ENCODE measurements around the gene OR2K2. TPM values are rescaled to one million over a fixed set of nuclear protein-coding genes. Genes with fewer than 3 reads are reported as not detected.
A peak's percentile ranks its signal among the peaks of the same experiment; 100 is the strongest.

OR2K2 gene, protein sequence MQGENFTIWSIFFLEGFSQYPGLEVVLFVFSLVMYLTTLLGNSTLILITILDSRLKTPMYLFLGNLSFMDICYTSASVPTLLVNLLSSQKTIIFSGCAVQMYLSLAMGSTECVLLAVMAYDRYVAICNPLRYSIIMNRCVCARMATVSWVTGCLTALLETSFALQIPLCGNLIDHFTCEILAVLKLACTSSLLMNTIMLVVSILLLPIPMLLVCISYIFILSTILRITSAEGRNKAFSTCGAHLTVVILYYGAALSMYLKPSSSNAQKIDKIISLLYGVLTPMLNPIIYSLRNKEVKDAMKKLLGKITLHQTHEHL
- 0.25 TPM for polyA plus RNA-seq (2012; ENCODE audit: missing spikeins)

- no peak for FAIRE-seq
- TF ChIP-seq POLR2A (IDR thresholded peaks at IDR 0.05; ENCODE audit: low read depth, low read length) (no peak), TAF1 (IDR thresholded peaks at IDR 0.05; ENCODE audit: borderline replicate concordance, low read depth, low read length) (no peak), POLR2AphosphoS5 (IDR thresholded peaks at IDR 0.05; ENCODE audit: low read depth, low read length) (no peak)
- DNase-seq (ENCODE audit: insufficient read length) = no peak
Measured at GRCh38 chr9:111330124-111330523, at the start of gene OR2K2. OR2K2 (minus strand) TSS chr9:111330224; CDS start chr9:111328433, 1,791 bp downstream.

DNA sequence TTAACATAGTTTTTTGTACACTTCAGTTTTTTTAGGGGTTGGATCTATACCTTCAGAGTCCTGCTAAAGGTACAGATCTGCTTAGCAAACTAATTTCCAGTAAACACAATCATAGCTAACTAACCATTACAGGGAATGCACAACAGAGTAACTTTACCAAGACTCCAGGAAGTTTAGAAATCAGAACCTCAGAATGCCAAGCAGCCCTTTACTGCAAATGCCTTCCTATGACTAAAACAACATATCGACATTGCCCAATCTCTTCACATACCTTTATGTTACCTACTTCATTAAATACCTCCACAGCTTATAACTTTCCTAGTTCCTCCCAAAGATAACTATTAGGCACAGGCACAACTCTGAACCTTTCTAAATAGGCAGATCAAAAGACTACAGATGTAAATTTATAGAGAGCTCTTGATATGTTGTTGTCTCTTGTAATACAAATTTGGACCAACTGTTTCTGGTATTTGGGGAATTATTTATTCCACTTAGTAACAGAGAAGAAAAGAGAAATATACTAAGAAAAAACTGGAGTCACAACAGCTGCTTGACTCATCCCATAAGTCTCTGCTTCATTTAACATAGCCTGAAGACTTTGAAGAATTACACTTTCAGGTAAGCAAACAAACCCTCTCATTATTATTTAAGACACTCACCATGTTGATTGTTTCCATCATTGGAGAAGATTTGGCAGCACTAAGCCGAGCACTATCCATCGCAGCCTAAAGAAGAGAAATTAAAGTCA lies 46.0 kb upstream of the OR2K2 start:
- no peak for FAIRE-seq
- no peak for DNase-seq (ENCODE audit: insufficient read length)
- TF ChIP-seq TAF1 (IDR thresholded peaks at IDR 0.05; ENCODE audit: borderline replicate concordance, low read depth, low read length) = no peak
- no peak for TF ChIP-seq POLR2A (IDR thresholded peaks at IDR 0.05; ENCODE audit: low read depth, low read length)
- TF ChIP-seq POLR2AphosphoS5 (IDR thresholded peaks at IDR 0.05; ENCODE audit: low read depth, low read length) = no peak

GRCh38 chr9:111375062-111375461 lies 45.0 kb upstream of the OR2K2 start:
- FAIRE-seq = no peak
- DNase-seq (ENCODE audit: insufficient read length) = no peak
- TF ChIP-seq TAF1 (IDR thresholded peaks at IDR 0.05; ENCODE audit: borderline replicate concordance, low read depth, low read length) (no peak), POLR2AphosphoS5 (IDR thresholded peaks at IDR 0.05; ENCODE audit: low read depth, low read length) (no peak), POLR2A (IDR thresholded peaks at IDR 0.05; ENCODE audit: low read depth, low read length) (no peak)

DNA sequence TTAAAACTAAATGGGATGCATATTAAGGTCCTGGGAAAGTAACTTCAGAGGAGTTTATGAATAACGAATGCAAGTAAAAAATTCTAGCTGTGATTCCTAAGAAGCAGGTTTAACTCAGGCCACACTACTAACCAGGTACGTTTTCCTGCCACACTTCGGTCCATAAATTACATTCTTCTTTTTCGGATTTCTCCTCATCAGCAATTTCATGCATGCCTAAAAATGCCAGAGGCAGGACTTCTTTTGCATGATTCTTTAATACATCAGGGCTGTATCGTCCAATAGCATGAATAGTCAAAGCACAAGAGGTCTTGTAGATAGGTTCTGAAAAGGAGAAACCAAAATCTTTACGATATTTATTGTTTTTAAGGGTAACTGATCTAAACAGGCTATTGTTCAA lies 42.3 kb upstream of the OR2K2 start:
- DNase-seq (ENCODE audit: insufficient read length) (no peak), FAIRE-seq (no peak)

DNA sequence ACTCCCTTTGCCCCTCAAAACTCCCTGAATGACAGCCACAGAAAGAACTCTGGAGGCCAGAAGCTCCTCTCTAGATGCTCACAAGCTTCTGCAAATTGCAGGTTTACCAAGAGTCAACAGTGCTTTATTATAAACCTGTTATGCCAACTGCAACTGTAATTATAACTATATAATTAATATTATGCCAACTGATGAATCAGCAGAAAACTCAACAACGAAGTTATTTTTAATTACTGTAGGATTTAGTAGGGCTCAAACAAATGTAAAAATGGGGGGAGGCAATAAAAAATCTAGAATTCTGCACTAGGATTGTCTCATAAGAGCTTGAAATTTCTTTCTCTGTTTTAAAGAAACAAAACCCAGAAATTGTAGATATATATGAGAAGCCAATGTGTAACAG lies 37.0 kb upstream of the OR2K2 start:
- FAIRE-seq (no peak), DNase-seq (ENCODE audit: insufficient read length) (no peak)
- no peak for TF ChIP-seq TAF1 (IDR thresholded peaks at IDR 0.05; ENCODE audit: borderline replicate concordance, low read depth, low read length)
- no peak for TF ChIP-seq POLR2A (IDR thresholded peaks at IDR 0.05; ENCODE audit: low read depth, low read length)
- no peak for TF ChIP-seq POLR2AphosphoS5 (IDR thresholded peaks at IDR 0.05; ENCODE audit: low read depth, low read length)

More for the DNA sequence above, 42.3 kb upstream of the OR2K2 start:
- TF ChIP-seq TAF1 (IDR thresholded peaks at IDR 0.05; ENCODE audit: borderline replicate concordance, low read depth, low read length) (no peak), POLR2AphosphoS5 (IDR thresholded peaks at IDR 0.05; ENCODE audit: low read depth, low read length) (no peak), POLR2A (IDR thresholded peaks at IDR 0.05; ENCODE audit: low read depth, low read length) (no peak)

GRCh38 chr9:111362526-111362925 lies 32.5 kb upstream of the OR2K2 start:
- FAIRE-seq (no peak), DNase-seq (ENCODE audit: insufficient read length) (no peak)
- no peak for TF ChIP-seq POLR2AphosphoS5 (IDR thresholded peaks at IDR 0.05; ENCODE audit: low read depth, low read length)
- TF ChIP-seq TAF1 (IDR thresholded peaks at IDR 0.05; ENCODE audit: borderline replicate concordance, low read depth, low read length) = no peak
- TF ChIP-seq POLR2A (IDR thresholded peaks at IDR 0.05; ENCODE audit: low read depth, low read length) = no peak

DNA sequence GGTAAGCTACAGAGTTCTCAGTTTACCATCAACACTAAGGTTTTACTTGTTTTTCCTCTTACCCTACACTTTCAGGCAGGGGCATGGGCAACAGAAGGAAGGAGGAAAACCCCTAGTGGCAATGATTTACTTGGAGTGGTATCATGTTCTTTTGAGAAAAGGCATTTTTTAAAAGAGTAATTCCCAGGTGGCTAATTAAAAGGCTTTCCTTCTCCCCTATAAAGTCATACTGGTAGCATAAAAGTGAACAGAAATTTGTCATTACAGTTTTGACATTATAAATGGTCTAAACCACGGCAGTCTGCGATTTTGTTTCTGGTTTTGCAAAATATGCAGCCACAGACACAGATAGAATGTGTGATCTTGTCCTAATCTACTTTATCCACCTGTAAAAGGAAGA lies 30.9 kb upstream of the OR2K2 start:
- no peak for FAIRE-seq

GRCh38 chr9:111356481-111357244 lies 26.6 kb upstream of the OR2K2 start:
- no peak for FAIRE-seq
- DNase-seq (ENCODE audit: insufficient read length) = no peak
- TF ChIP-seq TAF1 (IDR thresholded peaks at IDR 0.05; ENCODE audit: borderline replicate concordance, low read depth, low read length) (no peak), POLR2A (IDR thresholded peaks at IDR 0.05; ENCODE audit: low read depth, low read length) (no peak), POLR2AphosphoS5 (IDR thresholded peaks at IDR 0.05; ENCODE audit: low read depth, low read length) (no peak)

More for the DNA sequence above, 30.9 kb upstream of the OR2K2 start:
- no peak for DNase-seq (ENCODE audit: insufficient read length)
- no peak for TF ChIP-seq POLR2A (IDR thresholded peaks at IDR 0.05; ENCODE audit: low read depth, low read length)
- TF ChIP-seq TAF1 (IDR thresholded peaks at IDR 0.05; ENCODE audit: borderline replicate concordance, low read depth, low read length) = no peak
- no peak for TF ChIP-seq POLR2AphosphoS5 (IDR thresholded peaks at IDR 0.05; ENCODE audit: low read depth, low read length)

DNA sequence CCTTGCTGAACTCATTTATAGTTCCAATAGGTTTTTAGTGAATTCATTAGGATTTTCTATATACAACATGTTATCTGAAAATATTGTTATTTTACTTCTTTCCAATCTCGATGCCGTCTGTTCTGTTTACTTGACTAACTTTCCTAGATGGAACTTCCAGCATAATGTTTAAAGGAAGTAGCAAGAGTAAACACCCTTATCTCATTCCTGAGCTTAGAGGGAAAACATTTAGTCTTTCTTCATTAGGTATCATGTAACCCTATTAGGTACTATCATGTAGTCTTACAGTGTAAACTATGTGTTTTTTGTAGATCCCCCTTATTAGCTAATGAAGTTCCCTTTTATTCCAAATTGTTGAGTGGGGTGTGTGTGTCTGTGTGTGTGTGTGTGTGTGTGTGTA lies 22.5 kb upstream of the OR2K2 start:
- TF ChIP-seq POLR2AphosphoS5 (IDR thresholded peaks at IDR 0.05; ENCODE audit: low read depth, low read length) (no peak), TAF1 (IDR thresholded peaks at IDR 0.05; ENCODE audit: borderline replicate concordance, low read depth, low read length) (no peak), POLR2A (IDR thresholded peaks at IDR 0.05; ENCODE audit: low read depth, low read length) (no peak)
- FAIRE-seq (no peak), DNase-seq (ENCODE audit: insufficient read length) (no peak)

GRCh38 chr9:111350556-111350955 lies 20.5 kb upstream of the OR2K2 start:
- no peak for DNase-seq (ENCODE audit: insufficient read length)
- no peak for FAIRE-seq
- TF ChIP-seq POLR2A (IDR thresholded peaks at IDR 0.05; ENCODE audit: low read depth, low read length) = no peak
- TF ChIP-seq TAF1 (IDR thresholded peaks at IDR 0.05; ENCODE audit: borderline replicate concordance, low read depth, low read length) = no peak
- TF ChIP-seq POLR2AphosphoS5 (IDR thresholded peaks at IDR 0.05; ENCODE audit: low read depth, low read length) = no peak

DNA sequence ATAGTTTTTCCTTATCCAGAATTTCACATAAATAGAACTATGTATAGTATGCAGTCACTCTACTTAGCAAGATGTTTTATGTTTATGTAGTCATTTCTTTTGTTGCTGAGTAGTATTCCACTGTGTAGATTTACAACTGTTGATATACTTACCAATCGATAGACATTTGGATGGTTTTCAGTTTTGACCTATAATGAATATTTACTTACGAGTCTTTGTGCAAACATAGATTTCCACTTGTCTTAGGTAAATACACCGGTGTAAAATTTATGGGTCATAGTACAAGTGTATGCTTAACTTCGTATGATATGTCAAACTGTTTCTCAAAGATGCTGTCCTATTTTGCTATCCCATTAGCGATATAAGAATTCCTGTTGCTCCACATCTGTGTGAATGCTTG lies 19.7 kb upstream of the OR2K2 start:
- TF ChIP-seq POLR2AphosphoS5 (IDR thresholded peaks at IDR 0.05; ENCODE audit: low read depth, low read length) = no peak
- TF ChIP-seq TAF1 (IDR thresholded peaks at IDR 0.05; ENCODE audit: borderline replicate concordance, low read depth, low read length) = no peak
- TF ChIP-seq POLR2A (IDR thresholded peaks at IDR 0.05; ENCODE audit: low read depth, low read length) = no peak
- DNase-seq (ENCODE audit: insufficient read length) (no peak), FAIRE-seq (peak; percentile 42)
